NCI-H460 (cell line): ENCODE data around the gene SLC25A51. TPM values are rescaled to one million over a fixed set of nuclear protein-coding genes. Genes with fewer than 3 reads are reported as not detected.

Source experiments
- DNase-seq: peaks from one replicate; pipeline ENCODE4 v3.0.0-alpha.2; 2016; ENCODE audit warnings: low read depth; ENCODE audit errors: extremely low read depth
- small RNA-seq, 2 experiments: library from RNA; depleted of rRNA; stranded (forward); fragments of <200 nt; gene quantifications; one replicate each; pipeline ENCODE3, GENCODE V24; 2014
- total RNA-seq: library from RNA; depleted of rRNA; stranded (reverse); fragments of >200 nt; shearing (Covaris generic); gene quantifications from 2 replicates; pipeline ENCODE4 v1.2.3, GENCODE V29; 2014; rRNA removed

The SLC25A51 gene
- total RNA-seq, 1 experiment from 2014 or later: 33.0 TPM

- DNase-seq: no peak
Observed at GRCh38 chr9:37856551-37856950, 47.4 kb downstream of the SLC25A51 start.

- DNase-seq: no peak
Observed at GRCh38 chr9:37852222-37852621, 51.7 kb downstream of the SLC25A51 start.

GRCh38 chr9:37840560-37841194 lies 63.2 kb downstream of the SLC25A51 start:
- DNase-seq: peak; percentile 35

- no peak for DNase-seq
Observed at GRCh38 chr9:37839496-37840461, 64.1 kb downstream of the SLC25A51 start.

Small RNA genes lying within 50 kb of the gene (small RNA-seq; reads per million reads assigned to genes)
- gene RNU7-124P: 0 reads per million in 2 experiments

Other genes starting within 250 kb of the SLC25A51 start
- gene TRMT10B, start 150.3 kb downstream of the SLC25A51 start, total RNA-seq: 3.9 and 4.5 TPM in 2 replicates
- 55.5 and 55.6 TPM in 2 replicates for gene EXOSC3, start 119.1 kb downstream of the SLC25A51 start, total RNA-seq
- 21.4 and 21.8 TPM in 2 replicates for gene DCAF10, start 103.3 kb downstream of the SLC25A51 start, total RNA-seq
- 12.5 and 14.3 TPM in 2 replicates for gene SHB, start 165.1 kb upstream of the SLC25A51 start, total RNA-seq